ENCODE data around the gene FIGN. TPM values are rescaled to one million over a fixed set of nuclear protein-coding genes. Genes with fewer than 3 reads are reported as not detected.

Gene FIGN
- total and polyA plus RNA-seq, 2 of the 8 experiments (the other 6 are each of a cell fraction or from before 2014, with no cell fraction given) = 5.0 to 22.8 TPM

GRCh38 chr2:163617517-163617916 lies 118.3 kb downstream of the FIGN start:
- no peak overlapping the region for H2AFZ ChIP-seq (ENCODE audit: low read length)
- no peaks in the 10 kb centered on the region for H4K20me1 ChIP-seq (replicated peaks in 1 of 2; ENCODE audit: control insufficient read depth in 1 of 2, insufficient read depth in 2 of 2, low read length in 2 of 2)
- no peak overlapping the region for H4K5ac ChIP-seq (ENCODE audit: insufficient read length, low read depth, low read length)
- H4K91ac ChIP-seq (replicated peaks; ENCODE audit: insufficient read length, low read length) = no peak overlapping the region
- DNase-seq (ENCODE audit: low read depth in 1 of 2, low spot score in 2 of 2) (no peak), FAIRE-seq (no peak)
- no peak overlapping the region for H2AK5ac ChIP-seq (ENCODE audit: low read depth, low read length)
- peaks cover 0 to 6% (median 2%) of the 10 kb centered on the region in 4 experiments; a peak in 3 of 7 replicates for H3K4me1 ChIP-seq (replicated peaks in 1 of 4; ENCODE audit: control insufficient read depth in 3 of 4, insufficient read depth in 4 of 4, low read length in 3 of 4)
- no peaks in the 10 kb centered on the region for H3K23me2 ChIP-seq (ENCODE audit: low read depth, low read length)
- no peak overlapping the region for H4K8ac ChIP-seq (ENCODE audit: extremely low read depth, insufficient read depth, low read length)
- no peak overlapping the region for H3K56ac ChIP-seq (replicated peaks; ENCODE audit: insufficient read length, low read depth, low read length)
- no peaks in the 10 kb centered on the region for H3K9me3 ChIP-seq (ENCODE audit: insufficient read depth in 2 of 2, low read depth in 1 of 2, low read length in 1 of 2)
- H3K4me2 ChIP-seq (ENCODE audit: insufficient read depth in 1 of 2, low read depth in 2 of 2, low read length in 2 of 2) = no peak overlapping the region
- no peak overlapping the region for H3K18ac ChIP-seq (ENCODE audit: extremely low read depth, low read length)
- H3K79me1 ChIP-seq (ENCODE audit: low read depth, low read length) = no peaks in the 10 kb centered on the region
- no peak overlapping the region for H3K4ac ChIP-seq (replicated peaks; ENCODE audit: insufficient read length, low read depth, low read length)
- CTCF ChIA-PET (ENCODE audit: partially characterized antibody) = no interaction called here
- H3K9ac ChIP-seq (replicated peaks in 1 of 4; ENCODE audit: extremely low read depth in 1 of 4, low read depth in 3 of 4, low read length in 3 of 4) = no peak overlapping the region
- no peaks in the 10 kb centered on the region for H3K36me3 ChIP-seq (ENCODE audit: control insufficient read depth in 2 of 4, insufficient read depth in 4 of 4, low read length in 3 of 4)
- POLR2A ChIA-PET (ENCODE audit: partially characterized antibody) = no interaction called here
- H2BK12ac ChIP-seq (ENCODE audit: low read depth, low read length) = no peak overlapping the region
- H3K27ac ChIP-seq (ENCODE audit: low read depth, low read length) = no peak overlapping the region
- H2BK15ac ChIP-seq (ENCODE audit: low read length) = no peak overlapping the region
- WGBS, 2 experiments (ENCODE audit: extremely low coverage in 1 of 2, insufficient coverage in 1 of 2, insufficient read length in 1 of 2, insufficient replicate concordance in 2 of 2, low coverage in 1 of 2, low lambda C conversion rate in 2 of 2, missing lambda C conversion rate in 1 of 2) = 90% methylated on average over 2 of the region's 2 CpGs; no CpG with 5 or more reads in 1 of the 2 experiments
- no peaks in the 10 kb centered on the region for H3K27me3 ChIP-seq (replicated peaks in 1 of 4; ENCODE audit: control insufficient read depth in 3 of 4, extremely low read depth in 1 of 4, insufficient read depth in 3 of 4, low read length in 3 of 4)
- H3K14ac ChIP-seq (ENCODE audit: insufficient read length) = no peak overlapping the region
- no peak overlapping the region for H2BK120ac ChIP-seq (replicated peaks; ENCODE audit: low read depth, low read length)
- TF ChIP-seq RNF2 (IDR thresholded peaks at IDR 0.05; ENCODE audit: borderline replicate concordance, low read depth, low read length, missing control alignments, poor library complexity, severe bottlenecking) = no peak
- TF ChIP-seq SIN3A (conservative IDR thresholded peaks at IDR 0.05 in 1 of 2, IDR thresholded peaks at IDR 0.05 in 1 of 2; ENCODE audit: low read depth in 1 of 2, low read length in 2 of 2) = no peak
- no peak for TF ChIP-seq POLR2AphosphoS5 (IDR thresholded peaks at IDR 0.05; ENCODE audit: low read depth, low read length)
- TF ChIP-seq JUN (IDR thresholded peaks at IDR 0.05; ENCODE audit: low read depth, low read length) = no peak
- no peak for TF ChIP-seq EGR1 (IDR thresholded peaks at IDR 0.05; ENCODE audit: borderline replicate concordance, low read depth, low read length)
- no peak for TF ChIP-seq SP2 (IDR thresholded peaks at IDR 0.05; ENCODE audit: low read length)
- no peak for TF ChIP-seq FOSL1 (IDR thresholded peaks at IDR 0.05; ENCODE audit: insufficient read depth, low read depth, low read length)
- TF ChIP-seq RBBP5 (IDR thresholded peaks at IDR 0.05; ENCODE audit: borderline replicate concordance, low read depth, low read length) = no peak
- no peak for TF ChIP-seq NRF1 (IDR thresholded peaks at IDR 0.05; ENCODE audit: low read depth, low read length)
- no peak for TF ChIP-seq JUND (IDR thresholded peaks at IDR 0.05; ENCODE audit: low read length)
- no peak for TF ChIP-seq CREB1 (IDR thresholded peaks at IDR 0.05)
- TF ChIP-seq SRF (IDR thresholded peaks at IDR 0.05; ENCODE audit: low read depth, low read length) = no peak
- H2BK5ac ChIP-seq (ENCODE audit: low read depth, low read length) = no peak overlapping the region
- no peak overlapping the region for H3K4me3 ChIP-seq (ENCODE audit: extremely low read depth in 1 of 4, insufficient read depth in 2 of 4, low read depth in 3 of 4, low read length in 4 of 4)
- 0 out of 4 replicates have a peak, but pooled peaks cover 0 to 4% of the 10 kb centered on the region in 2 experiments for H3K79me2 ChIP-seq (ENCODE audit: control insufficient read depth in 1 of 2, insufficient read depth in 2 of 2, low read length in 2 of 2)
- no peak overlapping the region for H2BK20ac ChIP-seq (ENCODE audit: low read length)
- no peak overlapping the region for H3K23ac ChIP-seq (ENCODE audit: insufficient read length)

All from H1 (cell line).